ENCODE results near the gene AFF4.

DNA sequence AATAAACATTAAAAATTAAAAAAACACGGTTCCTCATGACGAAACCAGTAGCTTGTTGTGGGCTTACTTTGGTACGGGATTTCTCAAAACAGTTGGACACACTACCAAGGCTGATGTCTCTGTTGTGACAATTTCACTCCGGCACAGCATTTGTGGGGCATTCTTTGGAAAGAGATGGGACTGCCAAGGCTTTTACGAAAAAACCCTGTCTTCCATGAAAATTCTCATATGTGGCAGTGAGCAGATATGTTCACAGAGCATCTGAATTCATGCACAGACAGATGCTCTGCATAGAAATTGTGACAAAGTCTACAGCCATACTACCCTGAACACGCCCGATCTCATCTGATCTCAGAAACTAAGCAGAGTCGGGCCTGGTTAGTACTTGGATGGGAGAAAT, 115.2 kb downstream of the AFF4 start:
- TF ChIP-seq EZH2 (IDR thresholded peaks at IDR 0.05; ENCODE audit: insufficient read depth, poor library complexity, severe bottlenecking), result no peak
- no peak for TF ChIP-seq EZH2phosphoT487 (IDR thresholded peaks at IDR 0.05; ENCODE audit: insufficient read depth, low read depth)

Data from GM23248 (cell line).